Urinary bladder (tissue), 4 donors: ENCODE data around the gene NDUFA11. TPM values are rescaled to one million over a fixed set of nuclear protein-coding genes. Genes with fewer than 3 reads are reported as not detected.

ENCODE experiments used
- DNase-seq: peaks from one replicate; pipeline ENCODE4 v3.0.0-alpha.2; 2015; ENCODE audit errors: extremely low spot score
- H3K27ac ChIP-seq: one replicate; pipeline ENCODE4 v1.5.1; 2013; ENCODE audit warnings: low read depth, mild to moderate bottlenecking, moderate library complexity
- H3K36me3 ChIP-seq: one replicate; pipeline ENCODE4 v1.6.1; 2013; ENCODE audit warnings: mild to moderate bottlenecking, moderate library complexity; ENCODE audit not compliant: insufficient read depth
- H3K4me1 ChIP-seq: one replicate; pipeline ENCODE4 v1.6.1; 2013; ENCODE audit warnings: mild to moderate bottlenecking, moderate library complexity; ENCODE audit not compliant: insufficient read depth
- H3K4me3 ChIP-seq: one replicate; pipeline ENCODE4 v1.5.1; 2013; ENCODE audit warnings: low read depth, low read length
- WGBS: extraction: QIAGEN DNeasy Blood & Tissue Kit; methylation state at CpG from one replicate; pipeline ENCODE4 v1.1.7; 2013; 5-methylcytosine and 5-hydroxymethylcytosine counted together
- polyA plus RNA-seq: library from polyadenylated mRNA; stranded (reverse); fragments of 200-250 nt; gene quantifications from one replicate; pipeline ENCODE4 v1.2.3, GENCODE V29; 2013
- total RNA-seq: library from RNA; depleted of rRNA; stranded (reverse); fragments of >200 nt; gene quantifications from one replicate; pipeline ENCODE4 v1.2.3, GENCODE V29; 2014
- donor health status: healthy with polysubstance abuse.
- donor health status: healthy.

The NDUFA11 gene
- total and polyA plus RNA-seq, 2 donors = 114 to 520 TPM

- no peak for DNase-seq
- Histone ChIP-seq H3K4me1 (no peaks in the 10 kb centered on the region), H3K4me3 (no peak overlapping the region), H3K36me3 (peaks cover 2% of the 10 kb centered on the region), H3K27ac (no peak overlapping the region)
- WGBS = 82% methylated on average over 14 of the region's 14 CpGs
Measured at GRCh38 chr19:5908773-5909442, 5.3 kb upstream of the NDUFA11 start.

- 67% methylated on average over 5 of the region's 5 CpGs for WGBS
Measured at GRCh38 chr19:5907241-5907640, 3.7 kb upstream of the NDUFA11 start.

GRCh38 chr19:5905114-5905778 lies 1.7 kb upstream of the NDUFA11 start:
- no peak for DNase-seq
- no peak overlapping the region for H3K27ac ChIP-seq
- H3K4me3 ChIP-seq = peak overlapping the region; percentile 84
- 50% methylated on average over 31 of the region's 31 CpGs for WGBS
- H3K4me1 ChIP-seq = no peaks in the 10 kb centered on the region
- peaks cover 2% of the 10 kb centered on the region for H3K36me3 ChIP-seq

More at GRCh38 chr19:5907241-5907640, 3.7 kb upstream of the NDUFA11 start:
- peaks cover 2% of the 10 kb centered on the region for H3K36me3 ChIP-seq
- no peak for DNase-seq
- no peak overlapping the region for H3K27ac ChIP-seq
- H3K4me1 ChIP-seq = no peaks in the 10 kb centered on the region
- H3K4me3 ChIP-seq = no peak overlapping the region

DNA sequence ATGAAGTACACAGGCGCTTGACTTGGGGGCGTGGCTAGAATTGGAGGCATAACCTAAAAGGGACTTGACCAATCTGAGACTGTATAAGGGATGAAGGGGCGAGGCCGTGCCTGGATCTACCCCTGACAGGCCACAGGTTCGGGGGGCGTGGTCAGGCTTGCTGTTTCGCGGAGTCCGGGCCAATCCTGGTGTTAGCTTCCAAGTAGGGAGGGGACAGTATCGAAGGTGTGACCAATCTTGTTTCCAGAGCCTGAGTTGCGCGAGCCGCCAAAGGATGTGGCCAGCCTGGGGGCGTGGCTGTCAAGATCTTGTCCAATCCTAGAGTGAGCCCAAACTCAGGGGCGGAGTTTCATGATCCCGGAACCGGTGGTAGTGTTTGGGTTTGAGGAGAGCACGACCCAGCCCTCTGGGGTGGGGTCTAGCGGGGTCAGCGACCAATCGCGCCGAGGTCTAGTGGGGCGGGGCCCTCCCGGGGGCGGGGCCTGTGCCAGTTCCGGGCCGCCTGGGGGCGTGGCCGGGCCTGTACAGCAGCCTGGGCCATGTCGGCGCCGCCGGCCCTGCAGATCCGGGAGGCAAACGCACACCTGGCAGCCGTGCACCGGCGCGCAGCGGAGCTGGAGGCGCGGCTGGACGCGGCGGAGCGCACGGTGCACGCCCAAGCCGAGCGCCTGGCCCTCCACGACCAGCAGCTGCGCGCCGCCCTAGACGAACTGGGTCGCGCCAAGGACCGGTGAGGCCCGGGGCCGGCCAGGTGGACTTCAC lies 943 bp upstream of the NDUFA11 start, which contains the start of gene VMAC:
Gene VMAC (plus strand): TSS at position 521 of the 762 bp plus-strand sequence. CDS start 19 bp downstream, at position 540.
- Histone ChIP-seq H3K27ac (peak within 1 kb of the TSS; percentile 70), H3K36me3 (no peaks in the 10 kb centered on the region), H3K4me3 (peak within 1 kb of the TSS; percentile 84), H3K4me1 (no peaks in the 10 kb centered on the region)
- peak; percentile 100 for DNase-seq
- under 1% methylated on average over 61 of the region's 61 CpGs for WGBS

- no peaks in the 10 kb centered on the region for H3K4me1 ChIP-seq
- WGBS = 1% methylated on average over 27 of the region's 27 CpGs
- no peaks in the 10 kb centered on the region for H3K36me3 ChIP-seq
- H3K27ac ChIP-seq = peak overlapping the region; percentile 84
- DNase-seq = no peak
- H3K4me3 ChIP-seq = peak overlapping the region; percentile 82
Measured at GRCh38 chr19:5903056-5903623, 450 bp downstream of the NDUFA11 start.

DNA sequence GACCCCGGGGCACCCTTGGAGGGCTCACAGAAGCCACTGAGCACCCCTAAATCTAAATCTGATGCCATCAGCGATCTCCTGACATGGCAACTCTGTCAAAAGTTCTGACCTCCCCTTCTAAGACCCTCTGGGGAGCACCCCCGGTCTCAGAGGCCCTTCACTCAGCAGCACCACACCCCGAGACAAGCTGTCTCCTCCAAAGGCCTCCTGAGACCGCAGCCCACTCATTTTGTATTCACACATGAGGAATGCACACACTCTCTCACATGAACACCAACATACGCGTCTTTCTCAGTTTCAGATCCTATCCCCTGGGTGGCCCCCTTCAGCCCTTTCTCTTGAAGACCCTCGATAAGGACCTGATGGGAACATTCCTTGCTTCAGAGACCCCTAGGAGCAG lies 2.6 kb downstream of the NDUFA11 start:
- Histone ChIP-seq H3K4me1 (no peaks in the 10 kb centered on the region), H3K4me3 (no peak overlapping the region), H3K27ac (no peak overlapping the region), H3K36me3 (peaks cover 2% of the 10 kb centered on the region)
- 88% methylated on average over 8 of the region's 8 CpGs for WGBS
- no peak for DNase-seq

- 90% methylated on average over 13 of the region's 13 CpGs for WGBS
- no peak overlapping the region for H3K27ac ChIP-seq
- H3K4me3 ChIP-seq = no peak overlapping the region
- H3K4me1 ChIP-seq = no peaks in the 10 kb centered on the region
- DNase-seq = no peak
- H3K36me3 ChIP-seq = peaks cover 5% of the 10 kb centered on the region
Measured at GRCh38 chr19:5899728-5900526, 3.7 kb downstream of the NDUFA11 start.

GRCh38 chr19:5897189-5897969 lies 6.2 kb downstream of the NDUFA11 start:
- no peak for DNase-seq
- Histone ChIP-seq H3K4me3 (no peak overlapping the region), H3K27ac (no peak overlapping the region), H3K4me1 (no peaks in the 10 kb centered on the region), H3K36me3 (peaks cover 5% of the 10 kb centered on the region)
- 88% methylated on average over 30 of the region's 30 CpGs for WGBS

GRCh38 chr19:5896365-5897076 lies 7.1 kb downstream of the NDUFA11 start:
- Histone ChIP-seq H3K4me3 (no peak overlapping the region), H3K36me3 (peaks cover 5% of the 10 kb centered on the region), H3K27ac (no peak overlapping the region), H3K4me1 (no peaks in the 10 kb centered on the region)
- DNase-seq = no peak
- WGBS = 89% methylated on average over 29 of the region's 29 CpGs

GRCh38 chr19:5895890-5896289 lies 7.7 kb downstream of the NDUFA11 start:
- 91% methylated on average over 8 of the region's 8 CpGs for WGBS
- DNase-seq = no peak
- Histone ChIP-seq H3K4me1 (no peaks in the 10 kb centered on the region), H3K36me3 (peaks cover 5% of the 10 kb centered on the region), H3K4me3 (no peak overlapping the region), H3K27ac (no peak overlapping the region)

- 84% methylated on average over 15 of the region's 15 CpGs for WGBS
Measured at GRCh38 chr19:5895409-5895808, 8.2 kb downstream of the NDUFA11 start.

More at GRCh38 chr19:5895409-5895808, 8.2 kb downstream of the NDUFA11 start:
- no peak for DNase-seq
- Histone ChIP-seq H3K4me3 (no peak overlapping the region), H3K4me1 (no peaks in the 10 kb centered on the region), H3K27ac (no peak overlapping the region), H3K36me3 (peaks cover 5% of the 10 kb centered on the region)
